Muscle layer of colon (tissue), 2 donors: ENCODE data around the gene TMCO4.

Source experiments
- H3K27ac ChIP-seq: one replicate; pipeline ENCODE4 v1.7.0; 2013; ENCODE audit warnings: low read depth, mild to moderate bottlenecking, low read length, moderate library complexity
- H3K27me3 ChIP-seq, 2 donors: one replicate each; pipeline ENCODE4 v1.7.0; 2013; ENCODE audit warnings: low read length in 2 of 2, mild to moderate bottlenecking in 2 of 2; ENCODE audit not compliant: insufficient read depth in 2 of 2, control insufficient read depth in 1 of 2
- H3K36me3 ChIP-seq: one replicate; pipeline ENCODE4 v1.7.0; 2013; ENCODE audit warnings: mild to moderate bottlenecking, low read length; ENCODE audit not compliant: insufficient read depth
- H3K4me1 ChIP-seq: one replicate; pipeline ENCODE4 v1.7.0; 2013; ENCODE audit warnings: mild to moderate bottlenecking, low read length; ENCODE audit not compliant: insufficient read depth
- H3K4me3 ChIP-seq, 2 donors: one replicate each; pipeline ENCODE4 v1.7.0; 2013; ENCODE audit warnings: low read length in 2 of 2, low read depth in 1 of 2, mild to moderate bottlenecking in 1 of 2, moderate library complexity in 1 of 2
- H3K9ac ChIP-seq: one replicate; pipeline ENCODE4 v1.7.0; 2013; ENCODE audit warnings: low read length
- H3K9me3 ChIP-seq: one replicate; pipeline ENCODE4 v1.7.0; 2013; ENCODE audit warnings: mild to moderate bottlenecking, low read length
- donor health status: abdominal sarcoma.
- donor health status: Adenocarcinoma of cecum.

TMCO4 gene

DNA sequence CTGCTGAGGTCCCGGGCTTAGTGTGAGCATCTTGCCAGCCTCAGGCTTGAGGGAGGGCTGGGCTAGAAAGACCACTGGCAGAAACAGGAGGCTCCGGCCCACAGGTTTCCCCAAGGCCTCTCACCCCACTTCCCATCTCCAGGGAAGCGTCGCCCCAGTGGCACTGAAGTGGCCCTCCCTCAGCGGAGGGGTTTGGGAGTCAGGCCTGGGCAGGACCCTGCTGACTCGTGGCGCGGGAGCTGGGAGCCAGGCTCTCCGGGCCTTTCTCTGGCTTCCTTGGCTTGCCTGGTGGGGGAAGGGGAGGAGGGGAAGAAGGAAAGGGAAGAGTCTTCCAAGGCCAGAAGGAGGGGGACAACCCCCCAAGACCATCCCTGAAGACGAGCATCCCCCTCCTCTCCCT, 142.2 kb downstream of the TMCO4 start:
- Histone ChIP-seq H3K4me1 (peaks cover 27% of the 10 kb centered on the region), H3K27me3 (no peaks in the 10 kb centered on the region), H3K9ac (no peak overlapping the region), H3K27ac (no peak overlapping the region), H3K9me3 (no peaks in the 10 kb centered on the region), H3K36me3 (peaks cover 20% of the 10 kb centered on the region), H3K4me3 (no peak overlapping the region)

DNA sequence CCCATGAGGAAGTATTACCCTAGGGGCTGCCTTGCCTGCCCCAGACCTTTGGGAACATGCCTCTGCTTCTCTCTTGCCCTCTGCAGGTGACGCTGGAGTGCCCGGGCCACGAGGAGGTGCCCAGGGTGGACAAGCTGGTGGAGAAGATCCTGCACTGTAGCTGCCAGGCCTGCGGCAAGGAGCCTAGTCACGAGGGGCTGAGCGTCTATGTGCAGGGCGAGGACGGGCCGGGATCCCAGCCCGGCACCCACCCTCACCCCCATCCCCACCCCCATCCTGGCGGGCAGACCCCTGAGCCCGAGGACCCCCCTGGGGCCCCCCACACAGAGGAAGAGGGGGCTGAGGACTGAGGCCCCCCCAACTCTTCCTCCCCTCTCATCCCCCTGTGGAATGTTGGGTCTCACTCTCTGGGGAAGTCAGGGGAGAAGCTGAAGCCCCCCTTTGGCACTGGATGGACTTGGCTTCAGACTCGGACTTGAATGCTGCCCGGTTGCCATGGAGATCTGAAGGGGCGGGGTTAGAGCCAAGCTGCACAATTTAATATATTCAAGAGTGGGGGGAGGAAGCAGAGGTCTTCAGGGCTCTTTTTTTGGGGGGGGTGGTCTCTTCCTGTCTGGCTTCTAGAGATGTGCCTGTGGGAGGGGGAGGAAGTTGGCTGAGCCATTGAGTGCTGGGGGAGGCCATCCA, 142.8 kb downstream of the TMCO4 start:
- no peak overlapping the region for H3K9ac ChIP-seq
- no peaks in the 10 kb centered on the region for H3K27me3 ChIP-seq
- no peaks in the 10 kb centered on the region for H3K9me3 ChIP-seq
- peaks cover 27% of the 10 kb centered on the region for H3K4me1 ChIP-seq
- no peak overlapping the region for H3K4me3 ChIP-seq
- H3K36me3 ChIP-seq, result peaks cover 20% of the 10 kb centered on the region
- H3K27ac ChIP-seq, result no peak overlapping the region

DNA sequence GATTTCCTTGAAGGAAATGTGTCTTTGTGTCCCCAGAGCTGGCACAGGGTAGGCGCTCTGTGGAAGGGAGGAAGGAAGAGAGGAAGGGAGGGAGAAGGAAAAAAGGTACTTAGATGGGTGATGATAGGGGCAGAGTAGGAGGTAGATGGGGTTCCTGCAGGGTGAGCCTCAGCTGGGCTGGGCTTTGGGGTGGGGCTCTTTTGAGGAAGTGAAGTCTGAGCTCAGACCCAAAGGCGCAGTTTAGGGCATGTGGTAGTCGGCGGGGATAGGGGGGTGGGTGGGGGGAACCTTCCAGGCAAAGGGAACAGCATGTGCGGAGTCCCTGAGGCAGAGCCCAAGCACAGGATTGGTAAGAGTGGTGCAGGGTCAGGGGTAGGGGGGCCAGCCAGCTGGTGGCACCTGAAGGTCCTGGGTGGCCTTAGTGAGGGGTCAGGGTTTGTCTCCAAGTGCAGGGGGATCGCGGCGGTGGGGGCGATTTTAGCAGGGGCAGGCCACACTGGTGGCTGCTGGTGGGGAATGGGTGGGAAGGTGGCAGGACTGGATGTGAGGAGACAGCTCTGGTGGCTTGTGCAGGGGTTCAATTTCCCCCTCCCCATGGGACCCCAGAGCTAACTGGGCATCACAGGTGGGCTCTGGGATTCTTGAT, 143.5 kb downstream of the TMCO4 start:
- Histone ChIP-seq H3K4me3 (no peak overlapping the region), H3K4me1 (peaks cover 30% of the 10 kb centered on the region), H3K27ac (no peak overlapping the region), H3K9ac (no peak overlapping the region), H3K36me3 (peaks cover 20% of the 10 kb centered on the region), H3K9me3 (no peaks in the 10 kb centered on the region), H3K27me3 (no peaks in the 10 kb centered on the region)

DNA sequence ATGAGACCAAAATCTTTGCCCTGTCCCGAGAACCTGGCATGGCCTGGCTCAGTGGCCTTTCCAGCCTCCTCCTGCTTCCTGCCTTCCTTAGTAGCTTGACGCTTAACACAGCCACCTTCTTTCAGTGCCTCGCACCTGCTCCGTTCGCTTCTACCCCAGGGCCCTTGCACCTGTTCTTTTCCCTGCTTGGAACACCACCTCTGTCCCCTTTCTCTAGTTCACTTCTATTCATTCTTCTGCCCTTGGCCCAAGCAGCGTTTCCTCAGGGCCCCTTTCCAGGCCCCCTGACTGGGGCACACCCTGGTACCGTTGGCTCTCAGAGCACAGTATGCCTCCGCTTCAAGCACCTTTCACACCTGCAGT, 144.0 kb downstream of the TMCO4 start:
- H3K9me3 ChIP-seq, result no peaks in the 10 kb centered on the region
- no peak overlapping the region for H3K4me3 ChIP-seq
- no peak overlapping the region for H3K9ac ChIP-seq
- no peak overlapping the region for H3K27ac ChIP-seq
- peaks cover 20% of the 10 kb centered on the region for H3K36me3 ChIP-seq
- no peaks in the 10 kb centered on the region for H3K27me3 ChIP-seq
- H3K4me1 ChIP-seq, result peaks cover 36% of the 10 kb centered on the region

DNA sequence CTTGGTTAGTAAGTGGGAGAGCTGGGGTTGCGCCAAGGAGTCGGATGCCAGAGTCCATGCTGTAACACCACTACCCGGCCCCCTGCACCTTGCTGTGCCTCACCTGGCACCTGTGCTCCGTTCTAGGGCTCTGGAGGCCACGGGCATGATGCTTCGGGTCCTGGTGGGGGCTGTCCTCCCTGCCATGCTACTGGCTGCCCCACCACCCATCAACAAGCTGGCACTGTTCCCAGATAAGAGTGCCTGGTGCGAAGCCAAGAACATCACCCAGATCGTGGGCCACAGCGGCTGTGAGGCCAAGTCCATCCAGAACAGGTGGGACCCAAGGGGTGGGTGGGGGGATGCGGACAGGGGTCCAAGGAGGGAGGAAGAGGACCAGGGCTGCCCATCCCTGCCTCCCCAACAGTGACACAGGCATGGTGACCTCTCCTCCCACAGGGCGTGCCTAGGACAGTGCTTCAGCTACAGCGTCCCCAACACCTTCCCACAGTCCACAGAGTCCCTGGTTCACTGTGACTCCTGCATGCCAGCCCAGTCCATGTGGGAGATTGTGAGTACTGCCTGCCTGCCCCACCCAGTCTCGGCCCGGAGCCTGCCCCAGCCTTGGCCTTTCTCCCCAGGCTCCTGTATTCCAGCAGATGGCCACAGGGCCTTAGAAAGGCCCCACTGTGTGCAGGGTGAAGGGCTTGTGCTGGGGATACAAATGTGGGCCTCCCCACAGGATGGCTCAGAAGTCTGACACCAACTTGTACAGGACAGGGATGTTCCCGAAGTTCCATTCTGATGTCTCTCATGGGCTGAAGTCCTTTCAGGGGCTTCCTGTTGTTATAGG, 144.6 kb downstream of the TMCO4 start:
- H3K36me3 ChIP-seq, result peaks cover 20% of the 10 kb centered on the region
- H3K27me3 ChIP-seq, result no peaks in the 10 kb centered on the region
- H3K4me1 ChIP-seq, result peaks cover 42% of the 10 kb centered on the region
- H3K27ac ChIP-seq, result no peak overlapping the region
- H3K9ac ChIP-seq, result no peak overlapping the region
- H3K9me3 ChIP-seq, result no peaks in the 10 kb centered on the region
- no peak overlapping the region for H3K4me3 ChIP-seq

DNA sequence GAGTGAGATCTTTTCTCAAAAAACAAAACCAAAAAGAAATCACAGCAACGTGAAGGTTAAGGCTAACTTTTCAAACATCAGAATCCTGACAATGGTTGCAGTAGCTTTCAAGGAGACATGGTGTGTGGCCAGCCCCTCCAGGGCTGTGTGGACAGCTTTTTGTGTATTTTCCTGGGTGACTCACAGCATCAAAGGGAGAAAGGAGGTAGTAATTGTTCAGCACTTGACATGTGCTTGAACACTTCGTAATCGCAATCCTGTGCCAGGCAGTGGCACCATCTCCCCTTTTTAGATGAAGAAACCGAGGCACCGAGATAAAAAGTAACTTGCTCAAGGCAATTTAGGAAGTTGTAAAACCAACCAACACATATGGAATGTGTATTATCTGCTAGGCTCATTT, 145.3 kb downstream of the TMCO4 start:
- no peak overlapping the region for H3K9ac ChIP-seq

DNA sequence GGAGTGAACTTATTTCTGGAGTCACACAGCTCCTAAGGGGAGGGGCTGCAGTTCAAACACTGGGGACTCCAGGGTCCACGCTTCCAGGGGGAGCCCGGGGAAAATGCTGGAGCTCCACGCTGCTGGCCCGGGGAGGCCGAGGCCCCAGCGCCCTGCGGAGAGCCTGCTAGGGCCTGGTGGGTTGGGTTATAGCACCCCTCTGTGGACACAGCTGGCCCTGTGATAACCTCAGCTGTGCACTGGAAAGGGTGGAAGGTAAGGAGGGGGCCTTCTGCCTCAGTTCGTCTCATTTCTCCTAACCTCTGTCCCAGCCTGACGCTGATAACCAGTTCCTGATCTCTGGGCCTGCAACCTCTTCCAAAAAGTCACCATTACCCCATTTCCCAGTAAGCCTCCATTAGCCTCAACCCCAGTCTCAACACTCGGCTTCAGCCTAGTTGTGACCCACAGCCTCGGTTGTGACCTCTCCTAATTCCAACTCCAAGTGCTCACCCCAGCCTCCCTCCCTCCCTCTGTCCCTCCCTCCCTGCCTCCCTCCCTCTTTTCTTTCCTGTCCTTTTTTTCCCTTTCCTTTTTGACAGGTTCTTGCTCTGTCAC, 148.5 kb downstream of the TMCO4 start:
- H3K4me1 ChIP-seq, result peaks cover 60% of the 10 kb centered on the region
- H3K27me3 ChIP-seq, result no peaks in the 10 kb centered on the region
- H3K9ac ChIP-seq, result peak overlapping the region; percentile 65
- peak overlapping the region in 1 of 2 donors; percentile 36 for H3K4me3 ChIP-seq
- no peaks in the 10 kb centered on the region for H3K9me3 ChIP-seq
- H3K27ac ChIP-seq, result peak overlapping the region; percentile 64
- peaks cover 17% of the 10 kb centered on the region for H3K36me3 ChIP-seq

More for the DNA sequence above, 145.3 kb downstream of the TMCO4 start:
- Histone ChIP-seq H3K4me1 (peaks cover 42% of the 10 kb centered on the region), H3K36me3 (peaks cover 20% of the 10 kb centered on the region), H3K4me3 (no peak overlapping the region), H3K27me3 (no peaks in the 10 kb centered on the region), H3K27ac (no peak overlapping the region), H3K9me3 (no peaks in the 10 kb centered on the region)

DNA sequence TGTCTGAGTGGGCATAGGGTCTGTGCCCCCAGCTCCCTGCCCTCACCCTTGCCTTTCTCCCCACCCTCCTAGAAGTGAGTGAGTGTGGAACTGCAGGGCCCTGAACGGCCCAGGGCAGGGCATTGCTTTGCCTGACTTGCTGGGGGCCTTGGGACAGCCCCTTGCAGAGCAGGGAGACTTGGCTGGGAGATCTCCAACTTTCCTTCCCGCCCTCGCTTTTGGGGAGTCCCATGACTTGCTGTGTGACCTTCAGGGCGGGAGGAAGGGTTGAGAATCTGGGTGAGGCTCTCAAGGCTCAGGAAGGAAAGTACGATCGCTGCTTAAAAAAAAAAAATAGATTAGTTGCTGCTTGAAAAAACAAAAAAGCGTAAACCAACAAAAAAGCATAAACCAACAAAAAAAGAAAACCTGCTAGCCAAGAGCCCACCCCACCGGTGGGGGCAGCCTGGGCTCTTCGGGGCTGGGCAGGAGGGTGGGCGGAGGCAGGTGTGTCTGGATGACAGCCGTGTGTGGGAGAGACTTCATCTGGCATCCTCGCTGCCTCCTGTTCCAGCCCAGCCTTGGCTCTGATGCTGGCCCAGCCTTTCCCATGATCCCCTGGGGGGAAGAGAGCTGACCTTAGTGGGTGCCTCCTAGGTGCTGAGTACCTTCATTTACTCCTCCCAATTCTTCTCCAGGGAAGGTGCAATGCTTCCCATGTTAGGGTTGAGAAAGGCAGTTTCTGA, 149.1 kb downstream of the TMCO4 start:
- Histone ChIP-seq H3K27ac (peak overlapping the region; percentile 64), H3K9ac (peak overlapping the region; percentile 65), H3K4me1 (peaks cover 67% of the 10 kb centered on the region), H3K27me3 (no peaks in the 10 kb centered on the region), H3K4me3 (peak overlapping the region in 1 of 2 donors; percentile 36), H3K36me3 (peaks cover 10% of the 10 kb centered on the region), H3K9me3 (no peaks in the 10 kb centered on the region)

DNA sequence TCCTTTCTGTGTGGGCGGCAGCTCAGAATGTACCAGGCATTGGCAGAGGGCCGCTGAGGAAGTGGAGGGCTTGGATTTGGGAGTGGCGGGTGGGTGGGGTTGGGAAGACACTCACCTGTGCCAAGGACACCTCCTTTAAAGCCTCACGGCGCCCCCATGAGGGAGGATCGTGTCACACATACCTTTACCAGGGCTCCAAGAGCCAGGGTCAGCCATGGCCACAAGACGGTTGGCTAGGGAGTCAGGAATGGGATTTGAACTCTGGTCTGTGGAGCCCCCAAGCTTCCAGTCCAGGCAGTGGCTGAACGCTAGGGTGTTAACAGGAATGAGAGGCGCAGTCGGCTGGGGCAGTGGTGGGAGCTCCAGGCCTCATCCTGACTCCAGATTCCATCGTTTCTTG, 151.0 kb downstream of the TMCO4 start:
- Histone ChIP-seq H3K9ac (no peak overlapping the region), H3K27me3 (no peaks in the 10 kb centered on the region), H3K4me3 (no peak overlapping the region), H3K27ac (peak overlapping the region; percentile 16), H3K36me3 (no peaks in the 10 kb centered on the region), H3K9me3 (no peaks in the 10 kb centered on the region), H3K4me1 (peaks cover 51% of the 10 kb centered on the region)

DNA sequence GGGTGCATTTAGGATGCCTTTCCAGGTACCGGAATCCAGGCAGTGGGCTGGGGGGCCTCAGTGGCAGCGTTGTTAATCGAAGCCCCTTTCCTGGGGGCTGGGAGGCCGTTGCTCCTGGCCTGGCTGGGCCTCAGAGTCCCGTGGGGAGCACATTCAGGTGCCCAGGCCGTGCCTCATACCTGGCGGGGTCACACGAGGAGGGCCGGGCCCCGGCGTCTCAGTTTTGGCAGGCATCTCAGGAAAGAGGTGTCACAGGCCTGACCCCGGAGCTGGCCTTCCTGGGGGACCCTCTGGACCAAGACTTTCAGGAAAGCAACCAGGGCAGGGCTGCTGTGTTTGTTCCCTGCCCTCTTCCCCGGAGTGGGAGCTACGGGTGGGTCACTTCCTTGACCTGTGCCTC, 151.5 kb downstream of the TMCO4 start:
- Histone ChIP-seq H3K4me3 (no peak overlapping the region), H3K27ac (peak overlapping the region; percentile 16), H3K36me3 (no peaks in the 10 kb centered on the region), H3K4me1 (peaks cover 51% of the 10 kb centered on the region), H3K9me3 (no peaks in the 10 kb centered on the region), H3K9ac (no peak overlapping the region), H3K27me3 (no peaks in the 10 kb centered on the region)

DNA sequence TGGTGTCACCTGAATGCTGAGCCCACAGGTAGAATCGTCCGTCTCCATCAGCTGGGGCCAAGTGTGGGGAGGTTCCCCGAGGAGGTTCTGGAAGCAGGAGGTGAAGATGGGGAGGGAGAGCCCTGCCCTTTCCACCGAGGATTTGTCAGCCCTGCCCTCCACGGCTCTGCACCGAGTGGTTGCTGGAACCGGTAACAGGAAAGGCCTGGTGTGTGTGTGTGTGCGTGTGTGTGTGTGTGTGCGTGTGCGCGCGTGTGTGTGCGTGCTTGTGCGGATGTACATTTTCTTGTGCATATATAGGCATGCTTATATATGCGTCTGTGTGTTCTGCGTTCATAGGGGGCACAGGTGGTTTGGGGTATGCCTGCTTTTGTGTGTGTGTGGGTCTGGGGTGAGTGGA, 152.1 kb downstream of the TMCO4 start:
- Histone ChIP-seq H3K4me3 (peak overlapping the region in 1 of 2 donors; percentile 87), H3K27ac (peak overlapping the region; percentile 16), H3K9ac (no peak overlapping the region), H3K4me1 (peaks cover 56% of the 10 kb centered on the region), H3K9me3 (no peaks in the 10 kb centered on the region), H3K36me3 (no peaks in the 10 kb centered on the region), H3K27me3 (no peaks in the 10 kb centered on the region)
